Measurements from ENCODE around the gene ANKRD11.

The ANKRD11 gene

GRCh38 chr16:89232107-89232506 is 258.3 kb downstream of the ANKRD11 start:
- Histone ChIP-seq H3K27ac (no peak overlapping the region), H3K36me3 (ENCODE audit: control insufficient read depth, insufficient read depth, low read length) (no peaks in the 10 kb centered on the region)

GRCh38 chr16:89230255-89230654 is 260.1 kb downstream of the ANKRD11 start:
- H3K4me2 ChIP-seq (ENCODE audit: low read length): no peak overlapping the region
- no peaks in the 10 kb centered on the region for H3K36me3 ChIP-seq (ENCODE audit: control insufficient read depth, insufficient read depth, low read length)
- peaks cover 21% of the 10 kb centered on the region for H3K79me2 ChIP-seq
- no peaks in the 10 kb centered on the region for H3K9me3 ChIP-seq (ENCODE audit: control insufficient read depth, low read length)
- no peak overlapping the region for H3K27ac ChIP-seq
- H2AFZ ChIP-seq: no peak overlapping the region
- H3K4me3 ChIP-seq (ENCODE audit: low read depth, low read length): no peak overlapping the region
- H3K4me1 ChIP-seq: no peaks in the 10 kb centered on the region
- no peaks in the 10 kb centered on the region for H3K27me3 ChIP-seq (ENCODE audit: control insufficient read depth, insufficient read depth, low read length)
- TF ChIP-seq, protein P1, sequence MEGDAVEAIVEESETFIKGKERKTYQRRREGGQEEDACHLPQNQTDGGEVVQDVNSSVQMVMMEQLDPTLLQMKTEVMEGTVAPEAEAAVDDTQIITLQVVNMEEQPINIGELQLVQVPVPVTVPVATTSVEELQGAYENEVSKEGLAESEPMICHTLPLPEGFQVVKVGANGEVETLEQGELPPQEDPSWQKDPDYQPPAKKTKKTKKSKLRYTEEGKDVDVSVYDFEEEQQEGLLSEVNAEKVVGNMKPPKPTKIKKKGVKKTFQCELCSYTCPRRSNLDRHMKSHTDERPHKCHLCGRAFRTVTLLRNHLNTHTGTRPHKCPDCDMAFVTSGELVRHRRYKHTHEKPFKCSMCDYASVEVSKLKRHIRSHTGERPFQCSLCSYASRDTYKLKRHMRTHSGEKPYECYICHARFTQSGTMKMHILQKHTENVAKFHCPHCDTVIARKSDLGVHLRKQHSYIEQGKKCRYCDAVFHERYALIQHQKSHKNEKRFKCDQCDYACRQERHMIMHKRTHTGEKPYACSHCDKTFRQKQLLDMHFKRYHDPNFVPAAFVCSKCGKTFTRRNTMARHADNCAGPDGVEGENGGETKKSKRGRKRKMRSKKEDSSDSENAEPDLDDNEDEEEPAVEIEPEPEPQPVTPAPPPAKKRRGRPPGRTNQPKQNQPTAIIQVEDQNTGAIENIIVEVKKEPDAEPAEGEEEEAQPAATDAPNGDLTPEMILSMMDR (IDR thresholded peaks at IDR 0.05): no peak
- no peak overlapping the region for H3K9ac ChIP-seq

More at GRCh38 chr16:89232107-89232506, 258.3 kb downstream of the ANKRD11 start:
- H3K4me1 ChIP-seq: no peaks in the 10 kb centered on the region
- no peak overlapping the region for H2AFZ ChIP-seq
- H3K4me2 ChIP-seq (ENCODE audit: low read length): no peak overlapping the region
- no peaks in the 10 kb centered on the region for H3K9me3 ChIP-seq (ENCODE audit: control insufficient read depth, low read length)
- peaks cover 21% of the 10 kb centered on the region for H3K79me2 ChIP-seq
- H3K27me3 ChIP-seq (ENCODE audit: control insufficient read depth, insufficient read depth, low read length): no peaks in the 10 kb centered on the region
- no peak overlapping the region for H3K4me3 ChIP-seq (ENCODE audit: low read depth, low read length)
- H3K9ac ChIP-seq: no peak overlapping the region
- TF ChIP-seq, protein P1 (IDR thresholded peaks at IDR 0.05): no peak

DNA sequence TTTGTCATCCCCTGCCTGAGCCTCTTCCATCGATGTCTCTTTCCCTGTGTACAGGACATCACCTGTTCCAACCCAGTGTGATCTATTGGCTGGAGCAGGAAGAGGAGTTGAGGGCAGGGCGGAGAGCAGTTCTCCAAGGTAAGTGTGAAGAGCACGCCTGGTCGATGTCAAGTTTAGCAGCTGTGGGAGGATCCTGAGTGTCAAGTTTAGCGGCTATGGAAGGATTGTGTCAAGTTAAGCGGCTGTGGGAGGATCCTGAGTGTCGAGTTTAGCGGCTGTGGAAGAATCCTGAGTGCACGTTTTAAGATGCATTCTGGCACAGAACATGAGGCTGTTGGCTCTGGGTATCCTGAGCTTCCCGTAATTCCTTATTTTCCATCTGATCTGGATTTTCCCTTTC is 265.7 kb downstream of the ANKRD11 start:
- H3K36me3 ChIP-seq (ENCODE audit: control insufficient read depth, insufficient read depth, low read length): no peaks in the 10 kb centered on the region
- H2AFZ ChIP-seq: no peak overlapping the region
- no peak overlapping the region for H3K27ac ChIP-seq
- no peaks in the 10 kb centered on the region for H3K4me1 ChIP-seq
- H3K4me2 ChIP-seq (ENCODE audit: low read length): no peak overlapping the region
- H3K9me3 ChIP-seq (ENCODE audit: control insufficient read depth, low read length): no peaks in the 10 kb centered on the region
- TF ChIP-seq, protein P1 (IDR thresholded peaks at IDR 0.05): no peak
- peaks cover 17% of the 10 kb centered on the region for H3K79me2 ChIP-seq
- H3K9ac ChIP-seq: no peak overlapping the region
- no peak overlapping the region for H3K4me3 ChIP-seq (ENCODE audit: low read depth, low read length)
- H3K27me3 ChIP-seq (ENCODE audit: control insufficient read depth, insufficient read depth, low read length): no peaks in the 10 kb centered on the region

DNA sequence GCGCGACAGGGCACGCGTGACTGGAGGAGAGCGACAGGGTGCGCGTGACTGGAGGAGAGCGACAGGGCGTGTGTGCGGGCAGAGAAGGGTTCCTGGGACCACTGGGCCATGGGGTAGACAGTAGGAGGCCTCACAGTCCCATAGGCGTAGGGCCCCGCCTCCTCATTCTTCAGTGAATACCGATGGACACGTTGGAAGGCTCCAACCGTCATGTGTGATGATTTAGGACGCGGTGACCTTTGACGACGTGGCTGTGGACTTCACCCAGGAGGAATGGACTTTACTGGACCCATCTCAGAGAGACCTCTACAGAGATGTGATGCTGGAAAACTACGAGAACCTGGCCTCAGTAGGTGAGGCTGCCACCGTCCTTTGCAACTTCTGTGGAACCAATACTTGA is 267.4 kb downstream of the ANKRD11 start:
- Histone ChIP-seq H3K9me3 (ENCODE audit: control insufficient read depth, low read length) (no peaks in the 10 kb centered on the region), H3K4me2 (ENCODE audit: low read length) (no peak overlapping the region), H3K36me3 (ENCODE audit: control insufficient read depth, insufficient read depth, low read length) (no peaks in the 10 kb centered on the region), H3K9ac (no peak overlapping the region), H3K27me3 (ENCODE audit: control insufficient read depth, insufficient read depth, low read length) (no peaks in the 10 kb centered on the region), H3K27ac (no peak overlapping the region), H2AFZ (no peak overlapping the region), H3K4me1 (peaks cover 2% of the 10 kb centered on the region), H3K4me3 (ENCODE audit: low read depth, low read length) (no peak overlapping the region), H3K79me2 (peaks cover under 1% of the 10 kb centered on the region)
- TF ChIP-seq, protein P1 (IDR thresholded peaks at IDR 0.05): no peak

DNA sequence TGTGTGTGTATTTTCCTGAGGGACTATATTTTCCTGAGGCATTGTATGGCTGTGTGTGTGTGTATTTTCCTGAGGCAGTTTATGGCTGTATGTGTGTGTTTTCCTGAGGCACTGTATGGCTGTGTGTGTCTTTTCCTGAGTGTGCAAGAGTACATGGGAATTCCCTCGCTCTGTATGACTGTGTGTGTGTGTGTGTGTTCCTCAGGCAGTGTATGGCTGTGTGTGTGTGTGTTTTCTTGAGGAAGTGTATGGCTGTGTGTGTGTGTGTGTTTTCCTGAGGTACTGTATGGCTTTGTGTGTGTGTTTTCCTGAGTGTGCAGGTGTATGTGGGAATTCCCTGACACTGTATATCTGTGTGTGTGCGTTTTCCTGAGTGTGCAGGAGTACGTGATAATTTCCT is 268.8 kb downstream of the ANKRD11 start:
- no peaks in the 10 kb centered on the region for H3K79me2 ChIP-seq
- H3K4me1 ChIP-seq: peaks cover 2% of the 10 kb centered on the region
- no peaks in the 10 kb centered on the region for H3K36me3 ChIP-seq (ENCODE audit: control insufficient read depth, insufficient read depth, low read length)
- TF ChIP-seq, protein P1 (IDR thresholded peaks at IDR 0.05): no peak
- no peak overlapping the region for H3K9ac ChIP-seq
- H3K4me2 ChIP-seq (ENCODE audit: low read length): no peak overlapping the region
- H3K27ac ChIP-seq: no peak overlapping the region
- no peak overlapping the region for H3K4me3 ChIP-seq (ENCODE audit: low read depth, low read length)
- H3K27me3 ChIP-seq (ENCODE audit: control insufficient read depth, insufficient read depth, low read length): no peaks in the 10 kb centered on the region
- H2AFZ ChIP-seq: no peak overlapping the region
- H3K9me3 ChIP-seq (ENCODE audit: control insufficient read depth, low read length): no peaks in the 10 kb centered on the region

Measured in parathyroid adenoma (tissue), 2 donors.